Measurements from ENCODE around the gene MRPL40. TPM values are rescaled to one million over a fixed set of nuclear protein-coding genes. Genes with fewer than 3 reads are reported as not detected.
"Not testable (repeated sequence)": the region's sequence is repeated elsewhere in the genome, so short reads cannot be mapped to it uniquely, and the experiment has no call there.

The MRPL40 gene
- polyA plus RNA-seq, 1 donor = 30.8 TPM

DNA sequence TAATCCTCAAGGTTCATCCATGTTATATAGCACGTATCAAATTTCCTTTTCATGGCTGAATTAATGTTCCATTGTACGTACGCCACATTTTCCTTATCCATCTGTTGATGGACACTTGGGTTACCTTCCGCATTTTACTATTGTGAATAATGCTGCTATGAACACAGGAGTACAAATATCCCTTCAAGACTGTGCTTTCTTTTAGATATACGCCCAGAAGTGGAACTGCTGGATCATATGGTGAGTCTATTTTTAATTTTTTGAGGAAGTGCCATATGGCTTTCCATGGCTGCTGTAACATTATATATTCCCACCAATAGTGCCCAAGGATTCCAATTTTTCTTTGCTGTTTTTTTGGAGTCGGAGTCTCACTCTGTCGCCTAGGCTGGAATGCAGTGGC lies 6.0 kb downstream of the MRPL40 start:
- Histone ChIP-seq H3K27ac (ENCODE audit: low read length) (no peak overlapping the region), H3K4me1 (ENCODE audit: control insufficient read depth, insufficient read depth, low read length) (no peaks in the 10 kb centered on the region), H3K27me3 (ENCODE audit: control insufficient read depth, insufficient read depth, low read length) (no peaks in the 10 kb centered on the region), H3K9me3 (ENCODE audit: control insufficient read depth, low read depth, low read length) (no peaks in the 10 kb centered on the region), H3K4me3 (ENCODE audit: low read length) (no peak overlapping the region), H3K36me3 (ENCODE audit: control insufficient read depth, insufficient read depth, low read length) (peaks cover 24% of the 10 kb centered on the region)
- WGBS (ENCODE audit: insufficient coverage, low lambda C conversion rate) = 100% methylated on average over 3 of the region's 7 CpGs
- no peak for DNase-seq

DNA sequence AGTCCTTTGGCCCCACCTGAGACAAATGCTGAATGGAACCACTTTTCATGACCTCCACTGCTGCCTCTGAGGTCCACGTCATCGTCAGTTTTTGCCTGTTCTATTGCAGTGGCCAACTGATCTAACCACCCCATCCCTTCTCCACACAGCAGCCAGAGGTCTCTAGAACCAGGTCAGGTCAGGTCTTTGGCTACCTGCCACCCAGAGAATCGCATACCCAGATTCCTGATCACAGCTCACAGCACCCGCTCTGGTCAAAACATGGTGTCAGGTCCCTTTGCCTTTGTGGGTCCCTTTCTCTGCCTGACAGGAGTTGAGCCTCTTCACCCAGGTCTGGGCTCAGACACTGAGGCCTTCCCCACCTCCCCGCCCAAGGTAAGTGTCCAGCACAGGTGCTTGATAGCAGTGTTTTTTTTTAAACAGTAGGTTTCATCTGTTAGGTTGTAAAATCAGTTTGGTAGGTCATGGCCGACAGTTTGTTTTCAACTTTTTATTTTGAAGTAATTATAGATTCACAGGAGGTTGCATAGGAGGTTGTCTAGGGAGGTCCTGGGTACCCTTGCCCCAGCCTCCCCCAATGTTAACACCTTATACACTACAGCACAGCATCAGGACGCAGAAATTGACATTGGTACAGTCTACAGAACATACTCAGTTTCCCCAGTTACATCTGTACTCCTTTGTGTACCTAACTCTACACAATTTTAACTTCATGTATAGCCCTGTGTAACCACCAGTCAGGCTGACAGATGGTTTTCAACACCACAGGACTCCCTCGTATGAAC lies 8.3 kb downstream of the MRPL40 start:
- Histone ChIP-seq H3K36me3 (ENCODE audit: control insufficient read depth, insufficient read depth, low read length) (peaks cover 26% of the 10 kb centered on the region), H3K4me1 (ENCODE audit: control insufficient read depth, insufficient read depth, low read length) (no peaks in the 10 kb centered on the region), H3K4me3 (ENCODE audit: low read length) (no peak overlapping the region), H3K27ac (ENCODE audit: low read length) (no peak overlapping the region), H3K9me3 (ENCODE audit: control insufficient read depth, low read depth, low read length) (no peaks in the 10 kb centered on the region), H3K27me3 (ENCODE audit: control insufficient read depth, insufficient read depth, low read length) (no peaks in the 10 kb centered on the region)
- no peak for DNase-seq
- 100% methylated on average over 2 of the region's 8 CpGs for WGBS (ENCODE audit: insufficient coverage, low lambda C conversion rate)

DNA sequence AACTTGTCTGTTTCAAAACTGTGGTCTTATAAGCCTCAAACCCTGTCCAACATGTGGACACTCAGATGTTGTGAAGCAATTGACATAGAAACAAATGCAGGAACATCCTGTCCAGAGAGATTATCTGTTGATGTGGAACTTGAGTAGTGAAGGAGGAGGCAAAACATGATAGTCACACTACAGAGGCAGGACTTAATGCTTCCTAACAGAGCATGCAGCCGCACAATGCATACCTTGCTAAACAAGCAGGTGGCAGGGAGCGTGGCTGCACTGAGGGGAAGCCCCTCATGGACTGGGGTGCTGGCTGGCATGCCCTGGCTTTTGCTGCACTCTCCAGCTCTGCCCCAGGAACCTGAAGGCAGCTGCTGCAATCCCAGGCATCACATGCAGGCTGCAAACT lies 9.8 kb downstream of the MRPL40 start:
- H3K9me3 ChIP-seq (ENCODE audit: control insufficient read depth, low read depth, low read length) = no peaks in the 10 kb centered on the region
- peaks cover 7% of the 10 kb centered on the region for H3K4me1 ChIP-seq (ENCODE audit: control insufficient read depth, insufficient read depth, low read length)
- no peak for DNase-seq
- no peak overlapping the region for H3K4me3 ChIP-seq (ENCODE audit: low read length)
- WGBS (ENCODE audit: insufficient coverage, low lambda C conversion rate) = no CpG with 5 or more reads among the region's 2 CpGs
- peaks cover 20% of the 10 kb centered on the region for H3K36me3 ChIP-seq (ENCODE audit: control insufficient read depth, insufficient read depth, low read length)
- no peak overlapping the region for H3K27ac ChIP-seq (ENCODE audit: low read length)
- no peaks in the 10 kb centered on the region for H3K27me3 ChIP-seq (ENCODE audit: control insufficient read depth, insufficient read depth, low read length)

DNA sequence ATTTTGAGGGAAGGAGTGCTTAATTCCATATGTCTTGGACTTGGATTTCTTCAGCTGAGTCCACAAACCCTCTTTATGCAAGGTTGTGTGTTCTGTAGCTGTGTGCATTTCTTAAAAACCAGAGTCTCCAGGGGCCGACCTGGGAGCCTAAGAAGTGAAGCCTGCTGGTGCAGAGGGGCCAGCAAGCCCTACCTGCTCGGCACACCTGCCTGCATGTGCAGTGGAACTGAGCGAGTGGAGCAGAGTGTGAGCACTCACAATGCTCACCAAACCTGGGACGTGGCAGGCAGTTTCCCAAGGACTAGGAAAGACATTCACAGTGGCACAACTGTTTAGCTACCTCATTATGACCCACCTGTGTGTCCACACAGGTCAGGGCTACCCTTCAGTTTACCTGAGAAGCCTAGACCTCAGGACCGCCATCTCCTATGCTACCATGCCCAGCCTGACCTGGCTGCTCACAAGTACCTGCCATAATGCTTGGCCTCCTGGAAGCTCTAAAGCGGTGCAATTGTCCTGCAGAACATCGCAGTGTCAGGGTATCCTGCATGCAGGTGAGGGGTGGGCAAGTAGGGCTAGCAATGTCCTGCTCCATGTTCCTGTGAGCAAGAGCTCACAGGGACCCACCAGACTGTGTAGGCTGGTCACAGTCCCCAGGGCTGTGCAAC lies 11.3 kb downstream of the MRPL40 start:
- peaks cover 19% of the 10 kb centered on the region for H3K36me3 ChIP-seq (ENCODE audit: control insufficient read depth, insufficient read depth, low read length)
- H3K27me3 ChIP-seq (ENCODE audit: control insufficient read depth, insufficient read depth, low read length) = no peaks in the 10 kb centered on the region
- no CpG with 5 or more reads among the region's 7 CpGs for WGBS (ENCODE audit: insufficient coverage, low lambda C conversion rate)
- DNase-seq = no peak
- H3K4me1 ChIP-seq (ENCODE audit: control insufficient read depth, insufficient read depth, low read length) = peaks cover 12% of the 10 kb centered on the region
- no peak overlapping the region for H3K27ac ChIP-seq (ENCODE audit: low read length)
- H3K9me3 ChIP-seq (ENCODE audit: control insufficient read depth, low read depth, low read length) = no peaks in the 10 kb centered on the region
- H3K4me3 ChIP-seq (ENCODE audit: low read length) = no peak overlapping the region

DNA sequence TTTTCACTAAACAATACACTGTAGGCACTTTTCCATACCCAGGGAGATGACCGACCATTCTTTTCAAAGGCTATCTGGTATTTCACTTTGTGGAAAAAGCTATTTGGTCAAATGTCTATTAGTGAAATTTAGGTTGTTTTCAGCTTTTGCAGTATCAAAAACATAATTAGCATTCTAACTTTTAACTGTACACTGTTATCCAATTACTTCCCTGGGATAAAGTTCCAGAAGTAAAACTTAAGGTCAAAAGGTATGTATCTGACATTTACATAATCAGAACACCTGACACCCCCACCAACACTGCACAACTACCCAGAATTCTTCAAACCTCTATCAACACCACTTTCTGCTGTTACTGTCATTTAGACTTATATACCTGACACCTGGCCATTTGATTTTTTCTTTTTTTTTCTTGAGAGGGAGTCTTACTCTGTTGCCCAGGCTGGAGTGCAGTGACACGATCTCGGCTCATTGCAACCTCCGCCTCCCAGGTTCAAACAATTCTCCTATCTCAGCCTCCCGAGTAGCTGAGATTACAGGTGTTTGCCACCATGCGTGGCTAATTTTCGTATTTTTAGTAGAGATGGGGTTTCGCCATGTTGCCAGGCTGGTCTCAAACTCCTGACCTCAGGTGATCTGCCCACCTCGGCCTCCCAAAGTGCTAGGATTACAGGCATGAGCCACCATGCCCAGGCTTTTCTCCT lies 13.1 kb downstream of the MRPL40 start:
- not testable (repeated sequence) for H3K27me3 ChIP-seq (ENCODE audit: control insufficient read depth, insufficient read depth, low read length); H3K9me3 ChIP-seq (ENCODE audit: control insufficient read depth, low read depth, low read length); H3K4me3 ChIP-seq (ENCODE audit: low read length); DNase-seq; H3K27ac ChIP-seq (ENCODE audit: low read length)
- 100% methylated on average over 1 of the region's 9 CpGs for WGBS (ENCODE audit: insufficient coverage, low lambda C conversion rate)
- peaks cover 15% of the 10 kb centered on the region for H3K4me1 ChIP-seq (ENCODE audit: control insufficient read depth, insufficient read depth, low read length)
- H3K36me3 ChIP-seq (ENCODE audit: control insufficient read depth, insufficient read depth, low read length) = peaks cover 25% of the 10 kb centered on the region

DNA sequence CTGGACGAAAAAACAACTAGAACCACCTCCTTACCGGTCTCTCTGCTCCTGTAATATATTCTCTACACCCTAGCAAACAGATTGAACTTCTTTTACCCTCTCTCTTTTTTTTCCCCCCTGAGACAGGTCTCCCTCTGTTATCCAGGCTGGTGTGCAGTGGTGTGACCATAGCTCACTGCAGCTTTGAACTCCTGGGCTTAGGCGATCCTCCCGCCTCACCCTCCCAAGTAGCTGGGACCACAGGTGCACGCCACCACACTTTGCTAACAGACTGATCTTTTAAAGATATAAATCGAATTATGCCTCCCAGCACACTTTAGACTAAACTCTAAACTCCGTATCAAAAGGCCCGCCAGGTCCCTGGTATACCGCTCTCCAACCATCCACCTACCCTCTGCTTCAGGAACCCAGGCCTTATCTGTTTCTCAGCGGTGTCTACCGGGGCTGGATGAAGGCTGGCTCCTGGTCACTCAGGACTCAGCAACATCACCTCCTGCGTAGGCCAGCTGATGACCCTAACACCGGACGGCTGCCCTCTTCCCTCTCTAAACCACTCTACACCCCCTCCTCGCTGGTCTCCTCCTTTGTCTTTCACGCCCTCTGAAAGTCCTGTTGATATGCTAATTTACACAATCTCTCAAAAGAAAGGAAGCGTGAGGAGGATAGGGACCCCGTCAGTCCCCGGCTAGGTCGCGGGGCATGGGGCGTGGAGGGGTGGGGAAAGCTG lies 14.4 kb downstream of the MRPL40 start:
- Histone ChIP-seq H3K27me3 (ENCODE audit: control insufficient read depth, insufficient read depth, low read length) (no peaks in the 10 kb centered on the region), H3K4me3 (ENCODE audit: low read length) (peak overlapping the region; percentile 78), H3K4me1 (ENCODE audit: control insufficient read depth, insufficient read depth, low read length) (peaks cover 15% of the 10 kb centered on the region), H3K36me3 (ENCODE audit: control insufficient read depth, insufficient read depth, low read length) (peaks cover 30% of the 10 kb centered on the region), H3K27ac (ENCODE audit: low read length) (peak overlapping the region; percentile 73), H3K9me3 (ENCODE audit: control insufficient read depth, low read depth, low read length) (no peaks in the 10 kb centered on the region)
- WGBS (ENCODE audit: insufficient coverage, low lambda C conversion rate) = 0% methylated on average over 2 of the region's 22 CpGs
- no peak for DNase-seq

DNA sequence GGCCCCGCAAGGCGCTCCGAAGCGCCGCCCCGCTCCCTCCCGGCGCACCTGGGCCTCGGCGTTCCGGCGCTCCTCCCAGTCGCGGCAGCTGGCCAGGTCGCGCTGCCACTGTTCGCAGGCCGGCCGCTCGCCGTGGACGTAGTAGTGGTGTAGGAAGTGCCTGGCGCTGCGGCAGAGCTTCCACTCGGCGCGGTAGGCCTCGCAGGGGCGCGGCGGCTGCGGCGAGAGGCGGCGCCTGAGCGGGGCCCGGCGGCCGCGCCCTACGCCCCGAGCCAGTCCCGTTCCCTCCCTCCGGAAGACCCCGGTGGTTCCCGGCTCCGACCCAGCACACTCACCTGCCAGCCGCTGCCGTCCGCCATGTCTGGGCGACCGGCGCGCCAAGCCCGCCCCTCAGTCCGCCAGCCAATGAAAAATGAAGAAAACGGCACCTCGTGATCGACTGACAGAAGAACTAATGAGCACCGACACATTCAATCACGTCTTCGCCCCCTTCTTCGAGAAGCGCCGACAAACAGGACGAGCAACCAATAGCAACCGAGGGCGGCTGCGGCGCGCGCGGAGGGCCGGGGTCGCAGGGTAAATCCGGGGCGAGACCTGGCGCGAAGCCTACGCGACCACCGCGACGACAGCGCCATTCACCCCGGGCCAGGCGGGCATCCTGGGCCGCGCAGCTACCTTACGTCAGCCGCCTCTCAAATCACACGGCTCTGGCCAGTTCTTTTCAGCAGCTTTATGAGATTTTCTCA lies 15.2 kb downstream of the MRPL40 start, which contains the start of gene C22orf39:
TSS of gene C22orf39 (minus strand) at position 382 of the 746 bp plus-strand sequence. CDS start at position 359, 23 bp downstream.
- Histone ChIP-seq H3K27me3 (ENCODE audit: control insufficient read depth, insufficient read depth, low read length) (no peaks in the 10 kb centered on the region), H3K4me3 (ENCODE audit: low read length) (peak within 1 kb of the TSS; percentile 78), H3K27ac (ENCODE audit: low read length) (peak within 1 kb of the TSS; percentile 73), H3K36me3 (ENCODE audit: control insufficient read depth, insufficient read depth, low read length) (peaks cover 35% of the 10 kb centered on the region), H3K4me1 (ENCODE audit: control insufficient read depth, insufficient read depth, low read length) (peaks cover 15% of the 10 kb centered on the region), H3K9me3 (ENCODE audit: control insufficient read depth, low read depth, low read length) (no peaks in the 10 kb centered on the region)
- peak; percentile 93 to 96 for DNase-seq
- WGBS (ENCODE audit: insufficient coverage, low lambda C conversion rate) = no CpG with 5 or more reads among the region's 92 CpGs

DNA sequence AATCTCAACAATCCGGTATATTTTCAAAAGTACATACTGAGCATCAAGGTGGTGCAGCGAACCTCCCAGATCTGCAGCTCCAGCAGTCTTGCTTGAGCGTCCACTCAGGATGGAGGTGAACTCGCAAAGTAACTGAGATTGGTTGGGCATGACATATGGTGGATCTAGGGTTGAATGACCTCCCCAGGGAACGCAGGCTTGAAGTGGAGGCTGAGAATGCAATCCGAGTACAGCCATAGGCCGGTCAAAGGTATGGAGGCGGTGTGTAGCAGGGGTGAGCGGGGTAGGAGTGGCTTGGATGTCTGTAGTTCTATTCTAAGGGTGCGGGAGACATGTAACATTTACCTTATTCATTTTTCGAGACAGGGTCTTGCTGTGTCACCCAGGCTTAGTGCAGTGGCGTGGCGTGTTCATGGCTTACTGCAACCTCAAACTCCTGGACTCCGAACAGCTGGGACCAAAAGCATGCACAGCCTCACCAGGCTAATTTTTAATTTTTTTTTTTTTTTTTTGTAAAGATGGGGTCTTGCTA lies 15.8 kb downstream of the MRPL40 start:
- peak; percentile 71 to 86 for DNase-seq
- Histone ChIP-seq H3K27ac (ENCODE audit: low read length) (peak overlapping the region; percentile 73), H3K4me3 (ENCODE audit: low read length) (peak overlapping the region; percentile 78), H3K27me3 (ENCODE audit: control insufficient read depth, insufficient read depth, low read length) (no peaks in the 10 kb centered on the region), H3K36me3 (ENCODE audit: control insufficient read depth, insufficient read depth, low read length) (peaks cover 37% of the 10 kb centered on the region), H3K4me1 (ENCODE audit: control insufficient read depth, insufficient read depth, low read length) (peaks cover 15% of the 10 kb centered on the region), H3K9me3 (ENCODE audit: control insufficient read depth, low read depth, low read length) (no peaks in the 10 kb centered on the region)
- no CpG with 5 or more reads among the region's 14 CpGs for WGBS (ENCODE audit: insufficient coverage, low lambda C conversion rate)

DNA sequence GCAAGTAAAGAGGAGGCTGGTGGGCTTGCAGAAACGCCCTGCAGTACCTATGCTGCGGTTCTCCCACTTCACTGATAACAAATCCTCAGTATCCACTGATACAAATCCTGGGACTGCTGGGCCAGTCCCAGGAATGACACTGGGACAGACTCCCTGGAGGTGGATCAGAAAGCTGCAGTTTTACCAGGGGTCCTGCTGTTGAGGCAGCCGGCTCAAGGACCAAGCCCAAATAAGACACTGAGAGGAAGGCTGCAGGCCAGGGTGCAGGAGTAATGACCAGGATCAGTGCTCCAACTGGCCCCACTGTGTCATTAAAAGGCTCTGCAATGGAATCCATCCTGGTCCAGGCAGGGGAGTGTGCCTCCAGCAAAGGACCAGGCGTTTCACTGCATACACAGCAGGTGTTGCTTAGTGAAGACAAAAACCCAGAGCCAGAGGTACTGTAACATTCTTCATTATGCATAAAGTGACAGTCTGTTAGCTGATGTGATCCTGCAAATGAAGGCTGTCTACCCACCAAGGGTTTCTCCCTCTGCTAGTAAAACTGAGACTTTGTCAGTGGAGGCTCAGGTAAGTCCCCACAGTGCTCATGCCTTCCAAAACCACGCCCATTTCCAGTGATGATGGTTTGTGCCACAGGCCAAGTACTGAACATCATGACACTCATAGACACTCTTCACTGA lies 16.5 kb downstream of the MRPL40 start:
- Histone ChIP-seq H3K4me1 (ENCODE audit: control insufficient read depth, insufficient read depth, low read length) (peaks cover 15% of the 10 kb centered on the region), H3K9me3 (ENCODE audit: control insufficient read depth, low read depth, low read length) (no peaks in the 10 kb centered on the region), H3K27ac (ENCODE audit: low read length) (no peak overlapping the region), H3K4me3 (ENCODE audit: low read length) (peak overlapping the region; percentile 78), H3K27me3 (ENCODE audit: control insufficient read depth, insufficient read depth, low read length) (no peaks in the 10 kb centered on the region), H3K36me3 (ENCODE audit: control insufficient read depth, insufficient read depth, low read length) (peaks cover 38% of the 10 kb centered on the region)
- 100% methylated on average over 1 of the region's 5 CpGs for WGBS (ENCODE audit: insufficient coverage, low lambda C conversion rate)
- no peak for DNase-seq
